Gastrocnemius medialis (tissue), 4 donors: Measurements from ENCODE around the gene TLL2.

Experiments
- POLR2A ChIP-seq, 2 donors: fragments of 450-650 bp; IDR thresholded peaks; one replicate each; pipeline ENCODE4 v1.6.1; 2017; ENCODE audit warnings: antibody characterized with exemption in 2 of 2, mild to moderate bottlenecking in 2 of 2, moderate library complexity in 2 of 2
- TF ChIP-seq, protein P1 (sequence below), 5 experiments: fragments of 450-650 bp in 3 of 5; fragments of 200-600 bp in 2 of 5; sonication (generic) in 2 of 5; IDR thresholded peaks in 4 of 5; conservative IDR thresholded peaks in 1 of 5; 1 replicate in 4 of 5; 2 replicates in 1 of 5; pipeline ENCODE4 v1.5.1; 2016 to 2019; ENCODE audit warnings: antibody characterized with exemption in 5 of 5, mild to moderate bottlenecking in 3 of 5, moderate library complexity in 3 of 5

GRCh38 chr10:96327462-96327861 is 186.3 kb downstream of the TLL2 start:
- no peak for TF ChIP-seq POLR2A (IDR thresholded peaks at IDR 0.05)
- TF ChIP-seq, protein P1, sequence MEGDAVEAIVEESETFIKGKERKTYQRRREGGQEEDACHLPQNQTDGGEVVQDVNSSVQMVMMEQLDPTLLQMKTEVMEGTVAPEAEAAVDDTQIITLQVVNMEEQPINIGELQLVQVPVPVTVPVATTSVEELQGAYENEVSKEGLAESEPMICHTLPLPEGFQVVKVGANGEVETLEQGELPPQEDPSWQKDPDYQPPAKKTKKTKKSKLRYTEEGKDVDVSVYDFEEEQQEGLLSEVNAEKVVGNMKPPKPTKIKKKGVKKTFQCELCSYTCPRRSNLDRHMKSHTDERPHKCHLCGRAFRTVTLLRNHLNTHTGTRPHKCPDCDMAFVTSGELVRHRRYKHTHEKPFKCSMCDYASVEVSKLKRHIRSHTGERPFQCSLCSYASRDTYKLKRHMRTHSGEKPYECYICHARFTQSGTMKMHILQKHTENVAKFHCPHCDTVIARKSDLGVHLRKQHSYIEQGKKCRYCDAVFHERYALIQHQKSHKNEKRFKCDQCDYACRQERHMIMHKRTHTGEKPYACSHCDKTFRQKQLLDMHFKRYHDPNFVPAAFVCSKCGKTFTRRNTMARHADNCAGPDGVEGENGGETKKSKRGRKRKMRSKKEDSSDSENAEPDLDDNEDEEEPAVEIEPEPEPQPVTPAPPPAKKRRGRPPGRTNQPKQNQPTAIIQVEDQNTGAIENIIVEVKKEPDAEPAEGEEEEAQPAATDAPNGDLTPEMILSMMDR (IDR thresholded peaks at IDR 0.05 in 4 of 5, conservative IDR thresholded peaks at IDR 0.05 in 1 of 5) = no peak
